ENCODE results near the gene ATXN3. TPM values are rescaled to one million over a fixed set of nuclear protein-coding genes. Genes with fewer than 3 reads are reported as not detected.
A peak's percentile ranks its signal among the peaks of the same experiment; 100 is the strongest.

Gene ATXN3
- polyA plus RNA-seq, 1 of the 3 experiments (the other 2 are of a cell fraction), result 10.2 TPM

GRCh38 chr14:92040431-92041051, 65.8 kb downstream of the ATXN3 start:
- no peaks in the 10 kb centered on the region for H3K9me2 ChIP-seq
- DNase-seq, result peak; percentile 47
- CTCF ChIA-PET, result interaction anchor here (0.9 to 1.7 kb wide), 6 partner anchors 9 to 66 kb away, joined by 3 to 4 read pairs (median 3); partner anchors contain the start of gene ATXN3
- peak overlapping the region; percentile 96 for H3K27ac ChIP-seq (ENCODE audit: low read depth in 2 of 2, low read length in 1 of 2)
- peak overlapping the region; percentile 83 to 92 for H3K4me3 ChIP-seq (ENCODE audit: low read depth in 2 of 2, low read length in 1 of 2)
- no peak for TF ChIP-seq NFIC (IDR thresholded peaks at IDR 0.05; ENCODE audit: borderline replicate concordance)
- TF ChIP-seq, protein P1, sequence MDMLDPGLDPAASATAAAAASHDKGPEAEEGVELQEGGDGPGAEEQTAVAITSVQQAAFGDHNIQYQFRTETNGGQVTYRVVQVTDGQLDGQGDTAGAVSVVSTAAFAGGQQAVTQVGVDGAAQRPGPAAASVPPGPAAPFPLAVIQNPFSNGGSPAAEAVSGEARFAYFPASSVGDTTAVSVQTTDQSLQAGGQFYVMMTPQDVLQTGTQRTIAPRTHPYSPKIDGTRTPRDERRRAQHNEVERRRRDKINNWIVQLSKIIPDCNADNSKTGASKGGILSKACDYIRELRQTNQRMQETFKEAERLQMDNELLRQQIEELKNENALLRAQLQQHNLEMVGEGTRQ (IDR thresholded peaks at IDR 0.05; ENCODE audit: borderline replicate concordance, low read depth, low read length), result 0 out of 2 replicates have a peak, but pooled peaks have one; percentile 16
- peak; percentile 60; the same call in 1 of the 2 replicates for TF ChIP-seq USF1 (IDR thresholded peaks at IDR 0.05; ENCODE audit: borderline replicate concordance, low read depth)
- H3K4me2 ChIP-seq, result peak overlapping the region; percentile 95
- H3K4me1 ChIP-seq (ENCODE audit: control insufficient read depth in 1 of 2, insufficient read depth in 2 of 2, low read depth in 1 of 2, low read length in 1 of 2), result peaks cover 7 to 12% of the 10 kb centered on the region in 2 experiments; a peak in 3 of 4 replicates
- WGBS (ENCODE audit: low lambda C conversion rate), result 3% methylated on average over 13 of the region's 13 CpGs
- peaks cover 54% of the 10 kb centered on the region for H3K79me2 ChIP-seq (ENCODE audit: insufficient read depth)
- H3K9me3 ChIP-seq, result no peaks in the 10 kb centered on the region
- POLR2A ChIA-PET, result interaction anchor here (1.5 to 2.2 kb wide), 4 partner anchors 15 to 81 kb away, joined by 5 to 13 read pairs (median 6); partner anchors contain the start of genes ATXN3, CPSF2 and NDUFB1
- H3K27me3 ChIP-seq (ENCODE audit: insufficient read depth), result no peaks in the 10 kb centered on the region
- peaks cover 27% of the 10 kb centered on the region for H4K20me1 ChIP-seq (ENCODE audit: insufficient read depth)
- H3K36me3 ChIP-seq (replicated peaks in 1 of 2; ENCODE audit: control insufficient read depth in 1 of 2, insufficient read depth in 2 of 2, low read length in 1 of 2), result peaks cover 0 to 10% of the 10 kb centered on the region in 2 experiments
- H3F3A ChIP-seq (replicated peaks; ENCODE audit: insufficient read depth), result peaks cover 8% of the 10 kb centered on the region
- peak overlapping the region; percentile 94 for H3K9ac ChIP-seq
- H2AFZ ChIP-seq (ENCODE audit: low read depth), result peak overlapping the region; percentile 80

DNA sequence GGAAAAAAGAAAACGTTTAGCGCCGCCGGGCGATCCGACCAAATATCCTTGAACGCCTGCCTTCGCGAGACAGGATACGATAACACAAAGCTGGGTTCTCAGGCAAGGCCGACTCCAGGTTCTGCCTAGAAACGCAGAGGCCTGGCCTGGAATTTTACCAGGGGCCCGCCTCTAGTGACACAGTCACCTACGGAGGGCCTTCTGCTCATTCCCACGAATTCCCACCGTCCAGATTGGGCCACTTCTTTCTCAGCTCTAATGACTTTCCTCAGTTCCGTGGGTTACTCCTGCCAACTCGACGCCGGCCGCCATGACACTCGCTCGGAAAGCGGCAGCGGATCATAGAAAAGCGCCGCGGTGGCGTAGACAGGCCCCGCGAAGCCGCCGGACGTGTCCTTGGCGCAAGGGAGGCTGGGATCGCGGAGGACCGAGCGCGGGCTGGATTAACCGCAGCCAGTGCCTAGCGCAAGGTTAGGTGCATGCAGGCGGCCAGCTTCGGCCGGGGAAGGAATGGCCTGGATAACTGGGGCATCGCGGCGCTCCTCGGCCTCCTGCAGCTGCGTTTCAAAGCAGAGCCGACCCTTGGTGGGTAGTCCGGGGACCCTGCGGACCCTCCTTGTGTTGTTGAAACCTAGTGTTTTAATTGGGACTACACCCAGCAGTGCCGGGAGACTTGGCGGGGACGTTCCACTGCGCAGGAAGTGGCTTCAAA, 66.5 kb downstream of the ATXN3 start, which contains the start of gene TRIP11:
Gene TRIP11, minus strand, starts transcription at position 341 of the 712 bp plus-strand sequence. CDS start 374 bp downstream, outside the sequence.
- Histone ChIP-seq H3K9me3 (no peaks in the 10 kb centered on the region), H2AFZ (ENCODE audit: low read depth) (peak within 1 kb of the TSS; percentile 80), H4K20me1 (ENCODE audit: insufficient read depth) (peaks cover 28% of the 10 kb centered on the region), H3F3A (replicated peaks; ENCODE audit: insufficient read depth) (peaks cover 8% of the 10 kb centered on the region), H3K9ac (peak within 1 kb of the TSS; percentile 94), H3K79me2 (ENCODE audit: insufficient read depth) (peaks cover 61% of the 10 kb centered on the region), H3K36me3 (replicated peaks in 1 of 2; ENCODE audit: control insufficient read depth in 1 of 2, insufficient read depth in 2 of 2, low read length in 1 of 2) (peaks cover 0 to 10% of the 10 kb centered on the region in 2 experiments), H3K27ac (ENCODE audit: low read depth in 2 of 2, low read length in 1 of 2) (peak within 1 kb of the TSS; percentile 96), H3K9me2 (no peaks in the 10 kb centered on the region), H3K27me3 (ENCODE audit: insufficient read depth) (no peaks in the 10 kb centered on the region), H3K4me3 (ENCODE audit: low read depth in 2 of 2, low read length in 1 of 2) (peak within 1 kb of the TSS; percentile 83 to 92), H3K4me1 (ENCODE audit: control insufficient read depth in 1 of 2, insufficient read depth in 2 of 2, low read depth in 1 of 2, low read length in 1 of 2) (peaks cover 7 to 12% of the 10 kb centered on the region in 2 experiments; a peak in 3 of 4 replicates), H3K4me2 (peak within 1 kb of the TSS; percentile 95)
- POLR2A ChIA-PET, result interaction anchor here (1.5 to 2.2 kb wide), 4 partner anchors 16 to 82 kb away, joined by 5 to 13 read pairs (median 6); partner anchors contain the start of genes ATXN3, CPSF2 and NDUFB1
- WGBS (ENCODE audit: low lambda C conversion rate), result under 1% methylated on average over 32 of the region's 57 CpGs
- peak; percentile 90 for DNase-seq
- CTCF ChIA-PET, result interaction anchor here (0.9 to 1.7 kb wide), 5 partner anchors 10 to 67 kb away, joined by 3 to 4 read pairs (median 3); partner anchors contain the start of gene ATXN3
- TF ChIP-seq PBX3 (IDR thresholded peaks at IDR 0.05), result no peak; the same call in 1 of the 2 replicates
- no peak for TF ChIP-seq GATA2 (CRISPR knock-in tag; IDR thresholded peaks at IDR 0.05)
- peak; percentile 53 for TF ChIP-seq CHD2 (IDR thresholded peaks at IDR 0.05; ENCODE audit: low read length, partially characterized antibody)
- TF ChIP-seq REST (IDR thresholded peaks at IDR 0.05; ENCODE audit: low read depth, low read length), result 0 out of 2 replicates have a peak, but pooled peaks have one; percentile 53
- peak; percentile 91 for TF ChIP-seq TAF1 (IDR thresholded peaks at IDR 0.05; ENCODE audit: borderline replicate concordance, low read depth, low read length)
- TF ChIP-seq POLR2AphosphoS5 (IDR thresholded peaks at IDR 0.05; ENCODE audit: low read depth, low read length), result peak; percentile 91
- TF ChIP-seq MAX (IDR thresholded peaks at IDR 0.05; ENCODE audit: low read depth), result peak; percentile 75; the same call in 1 of the 2 replicates
- TF ChIP-seq JUND (IDR thresholded peaks at IDR 0.05), result 0 out of 2 replicates have a peak, but pooled peaks have one; percentile 3
- peak; percentile 87 for TF ChIP-seq SIN3A (IDR thresholded peaks at IDR 0.05; ENCODE audit: borderline replicate concordance, low read depth, low read length)
- TF ChIP-seq MXI1 (IDR thresholded peaks at IDR 0.05; ENCODE audit: low read depth, low read length), result peak; percentile 96
- peak; percentile 95 for TF ChIP-seq YY1 (IDR thresholded peaks at IDR 0.05; ENCODE audit: low read depth)
- TF ChIP-seq USF1 (IDR thresholded peaks at IDR 0.05; ENCODE audit: borderline replicate concordance, low read depth), result 0 out of 2 replicates have a peak, but pooled peaks have one; percentile 3
- peak; percentile 79 for TF ChIP-seq GABPA (IDR thresholded peaks at IDR 0.05; ENCODE audit: low read depth)
